Astrocyte of the hippocampus (primary cell): Measurements from ENCODE around the gene HOMER1.
"Not testable (repeated sequence)": the region's sequence is repeated elsewhere in the genome, so short reads cannot be mapped to it uniquely, and the experiment has no call there.

Experiments used
- DNase-seq: peaks from one replicate; pipeline ENCODE4 v3.0.0; 2011; ENCODE audit warnings: low read depth, low spot score

The HOMER1 gene

GRCh38 chr5:79516986-79517385, 3.1 kb upstream of the HOMER1 start:
- DNase-seq: no peak

DNA sequence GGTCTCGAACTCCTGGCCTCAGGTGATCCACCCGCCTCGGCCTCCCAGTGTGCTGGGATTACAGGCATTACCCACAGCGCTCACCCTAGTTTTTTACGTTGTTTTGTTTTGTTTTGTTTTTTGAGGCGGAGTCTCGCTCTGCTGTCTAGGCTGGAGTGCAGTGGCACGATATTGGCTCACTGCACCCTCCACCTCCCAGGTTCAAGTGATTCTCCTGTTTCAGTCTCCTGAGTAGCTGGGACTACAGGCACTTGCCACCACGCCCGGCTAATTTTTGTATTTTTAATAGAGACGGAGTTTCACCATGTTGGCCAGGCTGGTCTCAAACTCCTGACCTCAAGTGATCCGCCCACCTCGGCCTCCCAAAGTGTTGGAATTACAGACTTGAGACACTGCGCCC, 2.4 kb upstream of the HOMER1 start:
- not testable (repeated sequence) for DNase-seq

DNA sequence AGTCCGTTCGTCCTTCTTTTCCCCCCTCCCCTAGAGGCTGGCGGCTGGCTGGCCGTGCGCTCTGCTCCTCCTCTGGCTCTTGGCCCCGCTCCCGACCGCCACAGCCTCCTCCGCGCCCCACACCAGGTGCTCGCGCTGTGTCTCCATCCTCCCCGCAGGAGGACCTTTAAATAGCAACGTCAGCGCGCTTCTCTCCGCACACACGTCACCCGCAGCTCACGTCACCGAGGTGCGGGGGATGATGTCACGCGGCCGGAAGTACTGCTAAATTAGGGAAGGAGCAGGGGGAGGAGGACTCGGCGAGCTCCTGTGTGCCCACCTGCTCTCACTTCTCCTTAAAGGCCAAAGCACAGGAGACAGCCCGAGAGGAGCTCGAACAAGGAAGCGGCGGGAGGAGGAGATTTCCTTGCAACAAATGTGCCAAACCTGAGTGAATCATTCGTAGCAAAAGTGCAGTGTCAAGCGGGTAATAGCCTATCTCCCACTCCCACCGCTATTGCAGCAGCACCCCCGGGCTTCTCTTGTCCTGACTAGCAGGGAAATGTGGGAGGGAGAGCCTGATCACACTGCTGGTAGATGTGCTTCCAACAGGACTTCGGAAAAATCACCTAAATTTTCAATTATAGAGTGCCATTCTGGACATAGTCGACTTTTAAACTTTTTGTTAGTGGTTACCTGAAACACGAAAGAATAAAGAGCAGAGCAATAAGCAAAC, 614 bp upstream of the HOMER1 start:
- DNase-seq: peak; percentile 96

- DNase-seq: peak; percentile 48
Measured at GRCh38 chr5:79513308-79513703, 628 bp downstream of the HOMER1 start.

GRCh38 chr5:79512471-79513307, 1.2 kb downstream of the HOMER1 start:
- DNase-seq: peak; percentile 53

GRCh38 chr5:79512049-79512448, 1.9 kb downstream of the HOMER1 start:
- DNase-seq: peak; percentile 22

DNA sequence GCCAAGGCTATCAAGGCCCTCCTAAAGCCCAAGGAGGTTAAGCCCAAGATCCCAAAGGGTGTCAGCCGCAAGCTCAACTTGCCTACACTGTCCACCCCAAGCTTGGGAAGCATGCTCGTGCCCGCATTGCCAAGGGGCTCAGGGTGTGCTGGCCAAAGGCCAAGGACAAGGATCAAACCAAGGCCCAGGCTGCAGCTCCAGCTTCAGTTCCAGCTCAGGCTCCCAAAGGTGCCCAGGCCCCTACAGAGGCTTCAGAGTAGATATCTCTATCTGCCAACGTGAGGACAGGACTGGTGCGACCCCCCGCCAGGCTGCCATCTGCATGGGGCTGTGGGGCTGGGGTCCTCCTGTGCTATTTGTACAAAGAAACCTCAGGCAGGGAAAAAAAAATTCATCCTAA, 3.3 kb downstream of the HOMER1 start:
- DNase-seq: no peak

- no peak for DNase-seq
Measured at GRCh38 chr5:79509244-79509885, 4.6 kb downstream of the HOMER1 start.

- DNase-seq: no peak
Measured at GRCh38 chr5:79508794-79509193, 5.1 kb downstream of the HOMER1 start.

DNA sequence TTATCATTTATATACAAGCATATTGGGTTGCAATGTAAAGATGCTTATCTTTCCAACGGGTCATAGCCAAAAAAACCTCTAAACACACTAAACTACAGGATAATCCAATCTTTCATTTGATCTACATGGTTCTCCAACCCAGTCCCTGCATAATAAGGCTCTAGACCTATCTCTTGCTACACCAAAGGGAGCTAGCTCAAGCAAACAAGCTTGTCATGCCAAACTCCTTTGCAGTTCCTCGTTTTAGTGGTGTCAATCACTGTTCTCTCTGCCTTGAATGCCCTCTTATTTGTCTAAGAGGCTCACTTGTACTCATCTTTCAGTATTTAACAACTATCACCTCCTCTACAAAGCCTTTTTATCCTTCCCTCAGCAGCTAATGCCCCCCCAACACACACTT, 5.6 kb downstream of the HOMER1 start:
- DNase-seq: no peak

GRCh38 chr5:79507251-79508205, 6.4 kb downstream of the HOMER1 start:
- DNase-seq: no peak

GRCh38 chr5:79505138-79505537, 8.8 kb downstream of the HOMER1 start:
- DNase-seq: no peak

DNA sequence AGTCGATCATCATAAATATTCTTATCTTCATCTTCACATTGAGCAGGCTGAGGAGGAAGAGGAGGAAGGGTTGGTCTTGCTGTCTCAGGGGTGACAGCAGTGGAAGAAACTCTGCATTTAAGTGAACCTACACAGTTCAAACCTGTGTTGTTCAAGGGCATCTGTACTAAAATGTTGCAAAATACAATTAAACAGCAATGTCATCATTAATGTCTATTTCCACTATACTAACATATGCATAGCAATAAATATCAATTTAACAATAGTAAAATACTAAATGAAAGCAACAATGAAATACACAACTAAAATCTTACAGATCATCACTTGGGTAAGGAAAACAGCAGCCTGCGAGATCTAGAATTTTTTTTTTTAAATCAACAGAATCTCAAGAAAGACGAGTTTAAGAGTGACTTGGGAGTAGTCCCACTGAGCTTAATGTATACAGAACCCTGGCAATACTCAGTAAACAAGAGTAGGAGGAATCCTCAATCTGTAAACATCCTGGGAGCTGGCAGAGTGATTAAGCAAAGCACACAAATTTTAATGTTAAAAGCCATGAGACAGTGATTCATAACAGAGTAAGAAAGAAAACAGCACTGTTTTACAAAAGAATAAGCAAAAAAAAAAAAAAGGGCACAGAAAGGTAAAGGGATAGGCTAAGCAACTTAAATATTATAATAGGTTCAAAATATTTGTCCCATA, 10.0 kb downstream of the HOMER1 start:
- no peak for DNase-seq

- DNase-seq: no peak
Measured at GRCh38 chr5:79499640-79500273, 14.2 kb downstream of the HOMER1 start.

GRCh38 chr5:79495311-79495710, 18.6 kb downstream of the HOMER1 start:
- DNase-seq: peak; percentile 41

- DNase-seq: peak; percentile 29
Measured at GRCh38 chr5:79493596-79494345, 20.2 kb downstream of the HOMER1 start.

DNA sequence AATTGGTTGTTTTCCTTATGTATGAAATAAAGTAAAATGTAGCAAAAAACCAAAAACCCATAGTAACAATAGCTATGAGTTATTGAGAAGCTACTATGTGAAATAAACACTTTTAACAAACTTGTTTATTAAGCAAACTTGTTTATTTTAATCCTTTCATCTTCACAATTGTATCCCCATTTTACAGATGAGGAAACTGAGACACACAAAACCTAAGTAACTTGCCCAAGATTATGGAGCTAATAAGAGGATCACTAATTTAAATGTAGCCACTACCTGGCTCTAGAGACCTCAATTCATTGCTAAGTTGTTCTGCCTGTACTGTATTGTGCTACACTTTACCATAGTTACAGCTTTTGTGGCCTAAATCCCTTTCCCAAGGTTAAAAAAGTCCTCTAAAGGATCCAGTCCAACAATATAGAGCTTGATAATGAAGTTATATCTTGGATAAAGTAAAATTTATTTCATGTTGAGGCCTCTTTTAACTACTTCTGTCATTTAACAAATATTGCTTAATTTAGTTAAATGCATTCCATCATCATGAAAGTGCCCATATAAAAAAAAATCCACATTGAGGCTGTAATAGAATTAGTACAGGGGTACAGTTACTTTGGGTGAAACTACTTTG, 22.1 kb downstream of the HOMER1 start:
- DNase-seq: no peak

DNA sequence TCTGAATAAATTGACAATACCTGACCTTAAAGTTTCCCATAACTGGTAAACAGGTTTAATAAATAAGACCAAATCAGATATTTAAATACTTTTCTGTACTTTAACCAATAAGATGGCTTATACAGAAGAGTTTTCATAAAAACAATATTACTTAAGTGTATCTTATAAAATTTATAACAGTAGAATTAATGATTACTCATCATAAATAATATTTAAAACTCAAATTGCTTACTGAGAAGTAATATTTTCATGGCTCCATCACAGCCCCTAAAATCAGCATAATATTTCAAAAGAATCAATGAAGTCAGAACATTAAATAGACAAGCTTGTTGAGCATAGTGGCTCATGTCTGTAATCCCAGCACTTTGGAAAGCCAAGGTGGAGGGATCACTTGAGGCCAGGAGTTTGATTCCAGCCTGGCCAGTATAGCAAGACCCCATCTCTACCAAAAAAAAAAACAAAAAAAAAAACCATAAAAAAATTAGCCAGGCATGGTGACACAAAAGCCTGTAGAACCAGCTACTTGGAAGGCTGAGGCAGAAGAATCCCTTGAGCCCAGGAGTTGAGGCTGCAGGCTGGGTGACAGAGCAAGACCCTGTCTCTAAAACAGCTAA, 23.5 kb downstream of the HOMER1 start:
- DNase-seq: no peak

DNA sequence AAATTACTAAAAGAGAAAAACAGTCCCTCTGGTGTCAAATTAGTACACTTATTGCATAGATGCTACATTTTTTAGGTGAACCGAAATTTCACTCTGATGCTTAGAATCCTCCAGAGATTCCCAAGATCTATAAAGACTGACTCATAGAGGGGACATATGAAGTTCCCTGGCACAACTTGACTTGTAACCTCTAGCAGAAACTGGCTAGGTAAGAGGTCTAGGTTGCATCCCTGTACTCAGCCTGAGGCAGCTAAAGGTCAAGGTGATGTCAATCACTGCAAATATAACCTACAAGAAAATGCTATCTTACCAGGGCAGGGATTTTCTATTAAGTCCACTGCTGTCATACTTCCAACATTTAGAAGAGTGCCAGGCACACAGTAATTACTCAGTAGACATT, 24.2 kb downstream of the HOMER1 start:
- no peak for DNase-seq
